ENCODE measurements around the gene HHAT.

HHAT gene

GRCh38 chr1:210455840-210456603 lies 127.3 kb downstream of the HHAT start:
- no peak for TF ChIP-seq CTCF (IDR thresholded peaks at IDR 0.05; ENCODE audit: borderline replicate concordance, control extremely low read depth, extremely low read depth, insufficient read depth, missing control alignments)
- in situ Hi-C loops (cut with MboI; ENCODE audit: low sequenced_read_pairs, unreplicated experiment) = no loop called here
- DNase-seq (ENCODE audit: low spot score) = no peak

- no peak for TF ChIP-seq CTCF (IDR thresholded peaks at IDR 0.05; ENCODE audit: borderline replicate concordance, control extremely low read depth, extremely low read depth, insufficient read depth, missing control alignments)
- DNase-seq (ENCODE audit: low spot score) = no peak
- in situ Hi-C loops (cut with MboI; ENCODE audit: low sequenced_read_pairs, unreplicated experiment) = no loop called here
Observed at GRCh38 chr1:210456731-210457255, 128.1 kb downstream of the HHAT start.

DNA sequence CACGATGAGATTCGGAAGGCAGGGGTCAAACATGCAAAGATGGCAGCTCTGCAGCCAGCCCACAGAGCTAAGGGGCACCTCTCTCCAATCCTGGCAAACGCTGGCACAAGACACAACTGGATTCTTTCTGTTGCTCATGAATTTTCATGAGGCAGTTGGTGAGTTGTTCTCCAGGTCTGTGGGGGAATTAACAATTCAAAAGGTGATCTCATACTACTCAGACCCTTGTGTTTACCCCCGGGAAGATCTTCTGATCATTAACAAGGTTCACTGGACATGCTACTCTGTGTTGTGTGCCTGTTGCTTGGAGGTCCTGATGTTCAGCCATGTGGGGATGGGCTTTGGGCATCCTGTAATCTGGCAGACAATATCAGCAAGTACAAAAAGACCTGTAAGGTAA lies 128.9 kb downstream of the HHAT start:
- in situ Hi-C loops (cut with MboI; ENCODE audit: low sequenced_read_pairs, unreplicated experiment) = no loop called here

DNA sequence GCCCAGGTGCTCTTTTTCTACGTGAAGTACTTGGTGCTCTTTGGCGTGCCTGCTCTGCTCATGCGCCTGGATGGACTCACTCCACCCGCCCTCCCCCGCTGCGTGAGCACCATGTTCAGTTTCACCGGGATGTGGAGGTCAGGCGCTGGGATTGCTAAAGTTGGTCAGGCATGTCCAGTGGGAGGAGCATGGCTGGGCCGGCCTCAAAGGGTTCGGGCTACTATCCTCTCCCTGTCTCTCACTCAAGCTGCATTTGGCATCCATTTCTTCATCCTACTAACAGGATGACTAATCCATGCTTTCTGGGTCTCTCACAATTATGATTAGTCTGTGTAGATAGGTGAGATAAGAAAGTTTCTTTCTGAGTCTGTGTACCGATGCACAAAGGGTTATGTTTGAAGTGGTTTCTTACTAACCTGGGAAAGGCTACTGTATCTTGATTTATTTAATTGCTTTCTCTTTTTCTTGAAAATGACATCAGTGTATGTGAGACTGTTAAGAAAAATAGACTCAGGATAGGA lies 135.9 kb downstream of the HHAT start:
- no peak for DNase-seq (ENCODE audit: low spot score)
- TF ChIP-seq CTCF (IDR thresholded peaks at IDR 0.05; ENCODE audit: borderline replicate concordance, control extremely low read depth, extremely low read depth, insufficient read depth, missing control alignments) = no peak
- in situ Hi-C loops (cut with MboI; ENCODE audit: low sequenced_read_pairs, unreplicated experiment) = no loop called here

More for the DNA sequence above, 128.9 kb downstream of the HHAT start:
- DNase-seq (ENCODE audit: low spot score) = no peak
- no peak for TF ChIP-seq CTCF (IDR thresholded peaks at IDR 0.05; ENCODE audit: borderline replicate concordance, control extremely low read depth, extremely low read depth, insufficient read depth, missing control alignments)

- no peak for DNase-seq (ENCODE audit: low spot score)
- in situ Hi-C loops (cut with MboI; ENCODE audit: low sequenced_read_pairs, unreplicated experiment) = no loop called here
- TF ChIP-seq CTCF (IDR thresholded peaks at IDR 0.05; ENCODE audit: borderline replicate concordance, control extremely low read depth, extremely low read depth, insufficient read depth, missing control alignments) = no peak
Observed at GRCh38 chr1:210465150-210465549, 136.4 kb downstream of the HHAT start.

GRCh38 chr1:210467440-210468043 lies 138.8 kb downstream of the HHAT start:
- in situ Hi-C loops (cut with MboI; ENCODE audit: low sequenced_read_pairs, unreplicated experiment) = no loop called here
- no peak for DNase-seq (ENCODE audit: low spot score)
- no peak for TF ChIP-seq CTCF (IDR thresholded peaks at IDR 0.05; ENCODE audit: borderline replicate concordance, control extremely low read depth, extremely low read depth, insufficient read depth, missing control alignments)

Data from GM13976 (cell line).